ENCODE results near the gene ATP1A2.

- no peak for TF ChIP-seq EZH2 (IDR thresholded peaks at IDR 0.05; ENCODE audit: borderline replicate concordance, low read depth, low read length, severe bottlenecking)
- no peak for TF ChIP-seq CTCF (IDR thresholded peaks at IDR 0.05; ENCODE audit: extremely low read depth in 1 of 2, insufficient read depth in 1 of 2, low read depth in 1 of 2, low read length in 2 of 2)
- TF ChIP-seq POLR2A (IDR thresholded peaks at IDR 0.05; ENCODE audit: low read depth, low read length): no peak
Measured at GRCh38 chr1:160082926-160083325, 32.6 kb upstream of the ATP1A2 start.

Data from endothelial cell of umbilical vein (primary cell).